ENCODE measurements around the gene XIRP2. TPM values are rescaled to one million over a fixed set of nuclear protein-coding genes. Genes with fewer than 3 reads are reported as not detected.

The XIRP2 gene
- total and polyA plus RNA-seq, 2 of the 8 experiments (the other 6 are each of a cell fraction or from before 2014, with no cell fraction given): 0.11 TPM; not detected in 1

DNA sequence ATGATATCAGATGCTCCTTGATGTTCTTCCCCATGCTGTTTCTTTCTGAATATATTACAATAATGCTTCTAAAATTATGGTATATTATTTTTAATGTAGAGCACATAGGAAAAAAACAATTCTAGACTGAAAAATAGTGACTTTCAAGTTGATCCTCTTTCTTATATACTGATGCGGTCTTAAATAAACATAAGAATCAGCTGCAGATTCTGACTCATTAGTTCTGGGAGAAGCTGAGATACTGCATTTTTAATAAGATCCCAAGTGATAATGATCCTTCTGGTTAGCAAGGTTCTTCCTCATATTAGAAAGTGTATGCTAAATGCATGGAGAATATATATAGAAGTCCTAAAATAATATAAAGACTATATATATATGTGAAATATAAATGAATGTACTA lies 124.9 kb downstream of the XIRP2 start:
- H2BK12ac ChIP-seq (ENCODE audit: low read depth, low read length): no peak overlapping the region
- no peak overlapping the region for H4K5ac ChIP-seq (ENCODE audit: insufficient read length, low read depth, low read length)
- no peaks in the 10 kb centered on the region for H3K9me3 ChIP-seq (ENCODE audit: insufficient read depth in 2 of 2, low read depth in 1 of 2, low read length in 1 of 2)
- CTCF ChIA-PET (ENCODE audit: partially characterized antibody): interaction anchor here (0.9 kb wide), 1 partner anchor 23 kb away, joined by 3 read pairs; no protein-coding TSS in a partner anchor
- H2BK15ac ChIP-seq (ENCODE audit: low read length): no peak overlapping the region
- no peak overlapping the region for H2BK20ac ChIP-seq (ENCODE audit: low read length)
- H3K27ac ChIP-seq (ENCODE audit: low read depth, low read length): no peak overlapping the region
- no peak overlapping the region for H3K9ac ChIP-seq (replicated peaks in 1 of 4; ENCODE audit: extremely low read depth in 1 of 4, low read depth in 3 of 4, low read length in 3 of 4)
- WGBS, 2 experiments (ENCODE audit: extremely low coverage in 1 of 2, insufficient coverage in 1 of 2, insufficient read length in 1 of 2, insufficient replicate concordance in 2 of 2, low coverage in 1 of 2, low lambda C conversion rate in 2 of 2, missing lambda C conversion rate in 1 of 2): 96% methylated on average over 1 of the region's 1 CpG; no CpG with 5 or more reads in 1 of the 2 experiments
- no peak overlapping the region for H3K4me3 ChIP-seq (ENCODE audit: extremely low read depth in 1 of 4, insufficient read depth in 2 of 4, low read depth in 3 of 4, low read length in 4 of 4)
- no peak overlapping the region for H3K4ac ChIP-seq (replicated peaks; ENCODE audit: insufficient read length, low read depth, low read length)
- H3K23me2 ChIP-seq (ENCODE audit: low read depth, low read length): no peaks in the 10 kb centered on the region
- H3K23ac ChIP-seq (ENCODE audit: insufficient read length): no peak overlapping the region
- TF ChIP-seq, protein P1, sequence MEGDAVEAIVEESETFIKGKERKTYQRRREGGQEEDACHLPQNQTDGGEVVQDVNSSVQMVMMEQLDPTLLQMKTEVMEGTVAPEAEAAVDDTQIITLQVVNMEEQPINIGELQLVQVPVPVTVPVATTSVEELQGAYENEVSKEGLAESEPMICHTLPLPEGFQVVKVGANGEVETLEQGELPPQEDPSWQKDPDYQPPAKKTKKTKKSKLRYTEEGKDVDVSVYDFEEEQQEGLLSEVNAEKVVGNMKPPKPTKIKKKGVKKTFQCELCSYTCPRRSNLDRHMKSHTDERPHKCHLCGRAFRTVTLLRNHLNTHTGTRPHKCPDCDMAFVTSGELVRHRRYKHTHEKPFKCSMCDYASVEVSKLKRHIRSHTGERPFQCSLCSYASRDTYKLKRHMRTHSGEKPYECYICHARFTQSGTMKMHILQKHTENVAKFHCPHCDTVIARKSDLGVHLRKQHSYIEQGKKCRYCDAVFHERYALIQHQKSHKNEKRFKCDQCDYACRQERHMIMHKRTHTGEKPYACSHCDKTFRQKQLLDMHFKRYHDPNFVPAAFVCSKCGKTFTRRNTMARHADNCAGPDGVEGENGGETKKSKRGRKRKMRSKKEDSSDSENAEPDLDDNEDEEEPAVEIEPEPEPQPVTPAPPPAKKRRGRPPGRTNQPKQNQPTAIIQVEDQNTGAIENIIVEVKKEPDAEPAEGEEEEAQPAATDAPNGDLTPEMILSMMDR (IDR thresholded peaks at IDR 0.05; ENCODE audit: control extremely low read depth in 1 of 3, insufficient read depth in 1 of 3, low read depth in 1 of 3, low read length in 3 of 3): no peak
- no peak overlapping the region for H2AFZ ChIP-seq (ENCODE audit: low read length)
- H3K56ac ChIP-seq (replicated peaks; ENCODE audit: insufficient read length, low read depth, low read length): no peak overlapping the region
- H2BK120ac ChIP-seq (replicated peaks; ENCODE audit: low read depth, low read length): no peak overlapping the region
- H3K18ac ChIP-seq (ENCODE audit: extremely low read depth, low read length): no peak overlapping the region
- no peaks in the 10 kb centered on the region for H3K79me2 ChIP-seq (ENCODE audit: control insufficient read depth in 1 of 2, insufficient read depth in 2 of 2, low read length in 2 of 2)
- no peak overlapping the region for H3K4me2 ChIP-seq (ENCODE audit: insufficient read depth in 1 of 2, low read depth in 2 of 2, low read length in 2 of 2)
- no peak overlapping the region for H2BK5ac ChIP-seq (ENCODE audit: low read depth, low read length)
- no peak overlapping the region for H3K14ac ChIP-seq (ENCODE audit: insufficient read length)
- no peaks in the 10 kb centered on the region for H3K79me1 ChIP-seq (ENCODE audit: low read depth, low read length)
- POLR2A ChIA-PET (ENCODE audit: partially characterized antibody): no interaction called here
- H3K36me3 ChIP-seq (ENCODE audit: control insufficient read depth in 2 of 4, insufficient read depth in 4 of 4, low read length in 3 of 4): no peaks in the 10 kb centered on the region
- no peak overlapping the region for H2AK5ac ChIP-seq (ENCODE audit: low read depth, low read length)
- FAIRE-seq (no peak), DNase-seq (ENCODE audit: low read depth in 1 of 2, low spot score in 2 of 2) (no peak)
- no peak overlapping the region for H4K8ac ChIP-seq (ENCODE audit: extremely low read depth, insufficient read depth, low read length)
- H4K20me1 ChIP-seq (replicated peaks in 1 of 2; ENCODE audit: control insufficient read depth in 1 of 2, insufficient read depth in 2 of 2, low read length in 2 of 2): no peaks in the 10 kb centered on the region
- H4K91ac ChIP-seq (replicated peaks; ENCODE audit: insufficient read length, low read length): no peak overlapping the region
- no peaks in the 10 kb centered on the region for H3K27me3 ChIP-seq (replicated peaks in 1 of 4; ENCODE audit: control insufficient read depth in 3 of 4, extremely low read depth in 1 of 4, insufficient read depth in 3 of 4, low read length in 3 of 4)
- H3K4me1 ChIP-seq (replicated peaks in 1 of 4; ENCODE audit: control insufficient read depth in 3 of 4, insufficient read depth in 4 of 4, low read length in 3 of 4): no peaks in the 10 kb centered on the region

All from H1 (cell line).